Stimulated activated CD4-positive, alpha-beta T cell treated with anti-CD3 and anti-CD28 coated beads, Interleukin-12 subunit alpha, Interleukin-12 subunit beta, amount 100 ng/mL, for 48 hours (primary cell): Measurements from ENCODE around the gene KRI1.
"Not testable (repeated sequence)": the region's sequence is repeated elsewhere in the genome, so short reads cannot be mapped to it uniquely, and the experiment has no call there.

ENCODE experiments used
- DNase-seq, 3 donors: peaks; one replicate each; pipeline ENCODE4 v3.0.0-alpha.2; 2020; ENCODE audit warnings: low read depth in 2 of 3, low spot score in 1 of 3

Gene KRI1

GRCh38 chr19:10575011-10575716 lies 9.4 kb upstream of the KRI1 start:
- no peak for DNase-seq

GRCh38 chr19:10574462-10574861 lies 8.7 kb upstream of the KRI1 start:
- no peak for DNase-seq

- DNase-seq, result not testable (repeated sequence)
These were observed 8.0 kb upstream of the KRI1 start for GRCh38 chr19:10573793-10574192.

GRCh38 chr19:10568826-10569651 lies 3.2 kb upstream of the KRI1 start, which contains the start of gene CDKN2D:
TSS of gene CDKN2D (minus strand) at chr19:10568979. CDS start at chr19:10568653, 326 bp downstream.
- DNase-seq, result peak; percentile 99 to 100 (median 100)

DNA sequence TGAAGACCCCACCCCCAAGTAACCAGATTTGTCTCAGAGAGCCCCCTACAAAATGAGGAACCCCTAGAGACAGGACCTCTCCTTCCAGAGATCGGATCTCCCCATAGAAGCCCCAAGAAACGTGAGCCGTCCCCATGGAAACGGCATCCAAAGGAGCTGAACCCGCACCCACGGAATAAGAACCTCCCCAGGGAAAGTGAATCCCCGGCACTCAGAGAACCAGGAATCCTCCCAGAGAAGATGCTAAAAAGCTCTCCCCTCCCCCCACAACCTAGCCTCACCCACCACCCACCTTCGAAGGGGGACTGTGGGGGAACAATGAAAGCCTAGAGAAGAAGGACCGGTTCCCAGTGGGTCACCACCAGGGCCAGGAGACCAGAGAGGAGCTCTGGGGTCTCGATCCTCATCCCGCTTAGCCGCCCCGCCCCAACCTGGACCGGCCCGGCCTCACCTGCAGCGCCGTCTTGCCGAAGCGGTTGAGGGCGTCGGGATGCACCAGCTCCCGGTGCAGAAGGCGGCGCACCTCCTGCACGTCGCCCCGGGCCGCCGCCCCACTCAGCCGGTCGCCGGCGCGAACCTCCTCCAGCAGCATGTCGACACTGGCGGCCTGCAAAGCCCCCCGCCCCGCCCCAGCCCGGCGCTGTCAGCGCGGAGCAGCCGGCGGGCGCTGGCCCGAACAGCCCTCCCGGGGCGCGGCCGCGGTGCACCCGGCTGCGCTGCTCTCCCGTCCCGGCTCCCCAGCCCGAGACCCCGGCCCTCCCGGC lies 2.4 kb upstream of the KRI1 start:
- peak in 1 of 3 donors; percentile 54 for DNase-seq

DNA sequence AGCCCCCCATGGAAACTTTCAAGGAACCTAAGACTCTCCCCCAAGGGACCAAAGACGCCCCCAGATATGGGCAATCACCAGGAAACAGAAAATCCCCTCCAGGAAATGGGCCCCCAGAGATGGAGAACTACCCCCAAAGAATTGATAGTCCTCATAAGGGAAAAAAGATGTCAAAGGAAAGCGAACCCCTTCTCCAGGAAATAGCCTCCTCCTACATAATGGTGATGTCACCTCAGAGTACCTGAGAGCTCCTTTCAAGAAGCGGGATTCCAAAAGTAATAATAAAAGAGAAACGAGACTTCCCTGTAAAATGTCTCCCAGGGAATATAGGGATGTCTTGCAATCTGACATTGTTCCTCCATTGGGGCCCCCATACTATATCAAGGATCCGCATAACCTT lies 1.8 kb upstream of the KRI1 start:
- no peak for DNase-seq

- DNase-seq, result peak in 1 of 3 donors; percentile 32
These were observed 1.0 kb upstream of the KRI1 start for GRCh38 chr19:10566658-10567410.

GRCh38 chr19:10566408-10566657 lies 523 bp upstream of the KRI1 start:
- no peak for DNase-seq

DNA sequence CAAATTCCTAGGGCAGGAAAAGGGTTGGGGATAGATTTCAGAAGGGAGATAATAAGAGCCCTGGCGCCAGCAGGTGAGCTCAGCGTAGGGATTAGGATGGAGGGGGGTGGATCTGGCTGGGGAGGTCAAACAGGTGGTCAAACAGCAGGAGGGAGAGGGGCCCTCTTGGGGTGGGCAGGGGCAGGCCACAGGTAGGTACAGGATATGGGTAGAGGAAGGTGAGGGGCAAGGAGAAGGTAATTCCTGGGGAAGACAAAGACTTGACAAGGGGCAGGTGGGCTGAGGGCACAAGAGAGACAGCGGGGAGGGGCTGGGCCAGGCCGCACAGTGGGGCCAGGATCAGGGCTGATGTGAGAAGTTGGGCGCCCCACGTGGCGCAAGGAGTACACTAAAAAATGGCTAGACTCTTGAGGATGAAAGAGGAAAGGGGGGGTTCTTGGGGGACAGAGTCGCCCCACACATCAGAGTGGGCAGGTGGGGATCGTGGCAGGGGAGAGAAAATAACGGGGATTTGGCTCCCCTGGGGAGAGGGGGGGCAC lies 713 bp downstream of the KRI1 start:
- peak in 1 of 3 donors; percentile 50 for DNase-seq

- no peak for DNase-seq
These were observed 3.2 kb downstream of the KRI1 start for GRCh38 chr19:10562609-10563008.

DNA sequence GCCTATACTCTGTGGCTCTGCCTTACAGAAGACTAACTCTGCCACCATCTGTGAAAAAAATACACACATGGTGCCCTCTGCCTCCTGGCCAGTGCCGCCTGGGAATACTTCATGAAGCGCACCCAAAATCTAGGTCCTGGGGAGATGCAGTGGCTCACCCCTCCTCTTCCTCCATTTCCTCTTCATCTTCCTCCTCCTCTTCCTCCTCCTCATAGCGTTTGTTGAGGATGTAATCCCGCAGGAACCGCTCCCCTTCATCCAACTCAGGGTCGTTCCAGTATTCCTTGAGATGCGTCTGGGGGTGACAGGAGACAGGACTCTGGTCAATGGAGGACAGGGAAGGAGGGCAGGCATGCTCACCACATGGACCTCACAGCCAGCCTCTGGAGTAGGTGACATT lies 5.7 kb downstream of the KRI1 start:
- DNase-seq, result no peak

- DNase-seq, result no peak
These were observed 8.1 kb downstream of the KRI1 start for GRCh38 chr19:10557603-10558197.

DNA sequence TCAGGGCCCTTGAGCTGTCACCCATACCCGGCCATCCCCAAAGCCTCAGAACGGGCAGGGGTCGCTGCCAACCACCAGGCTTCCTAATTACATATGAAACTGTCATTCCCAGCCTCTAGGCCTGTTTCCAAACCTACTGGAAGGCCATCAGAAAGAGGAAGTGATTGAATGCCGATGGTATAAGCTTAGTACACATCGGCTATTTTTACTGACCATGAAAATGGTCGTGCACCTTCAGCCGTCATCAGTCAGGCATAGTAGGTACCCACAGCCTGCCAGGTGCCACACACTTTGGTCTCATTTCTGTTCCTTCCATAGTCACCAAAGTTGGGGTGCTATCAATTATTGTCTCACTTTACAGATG lies 10.2 kb downstream of the KRI1 start:
- no peak for DNase-seq

GRCh38 chr19:10554760-10555609 lies 10.8 kb downstream of the KRI1 start:
- no peak for DNase-seq

GRCh38 chr19:10553943-10554381 lies 11.8 kb downstream of the KRI1 start:
- DNase-seq, result no peak

DNA sequence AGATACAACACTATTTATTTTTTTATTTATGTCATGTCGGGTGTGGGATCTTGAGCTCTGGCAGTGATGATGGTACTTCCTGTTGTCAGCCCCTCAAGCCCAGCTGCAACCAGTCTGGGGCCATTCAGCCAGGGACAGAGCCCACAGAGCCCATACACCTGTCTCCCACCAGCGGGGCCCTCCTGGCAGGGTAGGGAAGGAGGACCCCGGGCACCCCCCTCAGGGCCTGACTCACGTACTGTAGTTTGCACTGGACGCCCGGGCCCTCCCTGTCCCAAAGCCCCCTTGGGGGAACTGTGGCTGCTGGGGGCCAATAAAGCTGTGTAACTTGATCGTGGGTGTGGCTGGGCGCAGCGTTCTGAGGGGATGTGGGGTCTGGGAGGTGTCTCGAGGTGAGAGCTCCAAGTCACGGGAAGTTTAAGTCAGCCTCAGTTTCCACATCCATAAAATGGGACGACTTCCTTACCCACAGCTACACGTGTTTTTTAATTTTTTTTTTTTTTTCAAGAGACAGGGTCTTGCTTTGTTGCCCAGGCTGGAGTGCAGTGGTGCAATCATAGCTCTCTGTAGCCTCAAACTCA lies 12.6 kb downstream of the KRI1 start:
- DNase-seq, result no peak

- DNase-seq, result no peak
These were observed 13.2 kb downstream of the KRI1 start for GRCh38 chr19:10552510-10553053.

- DNase-seq, result no peak
These were observed 14.0 kb downstream of the KRI1 start for GRCh38 chr19:10551698-10552301.

DNA sequence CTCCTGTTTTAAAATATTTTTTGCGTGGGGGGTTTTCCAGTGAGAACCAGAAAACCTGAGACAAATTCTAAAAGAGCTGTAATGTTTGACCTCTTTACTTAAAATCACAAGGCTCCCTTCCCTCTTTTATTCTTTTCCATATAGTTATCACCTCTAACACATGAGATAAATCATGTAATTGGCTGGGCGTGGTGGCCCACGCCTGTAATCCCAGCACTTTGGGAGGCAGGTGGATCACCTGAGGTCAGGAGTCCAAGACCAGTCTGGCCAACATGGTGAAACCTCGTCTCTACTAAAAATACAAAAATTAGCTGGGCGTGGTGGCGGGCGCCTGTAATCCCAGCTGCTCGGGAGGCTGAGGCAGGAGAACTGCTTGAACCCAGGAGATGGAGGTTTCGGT lies 14.8 kb downstream of the KRI1 start:
- DNase-seq, result not testable (repeated sequence)
